K562 (cell line): Measurements from ENCODE around the gene DPM1. TPM values are rescaled to one million over a fixed set of nuclear protein-coding genes. Genes with fewer than 3 reads are reported as not detected.

Experiments
- AFF1 ChIP-seq, 2 experiments: fragments of 450-650 bp; IDR thresholded peaks; 2 replicates each; pipeline ENCODE4 v1.6.1; 2018; ENCODE audit warnings: mild to moderate bottlenecking in 2 of 2, low read depth in 1 of 2; ENCODE audit not compliant: partially characterized antibody in 2 of 2
- ASH1L ChIP-seq: fragments of 450-650 bp; IDR thresholded peaks from 2 replicates; pipeline ENCODE4 v1.6.1; 2018; ENCODE audit warnings: borderline replicate concordance, mild to moderate bottlenecking, low read depth; ENCODE audit not compliant: partially characterized antibody
- CHD2 ChIP-seq: IDR thresholded peaks from 2 replicates; pipeline ENCODE4 v1.6.1; 2011; ENCODE audit warnings: low read depth, low read length
- EP400 ChIP-seq: fragments of 450-650 bp; IDR thresholded peaks from 2 replicates; pipeline ENCODE4 v1.6.1; 2017; ENCODE audit warnings: antibody characterized with exemption, mild to moderate bottlenecking, moderate library complexity
- HLTF ChIP-seq: fragments of 450-650 bp; IDR thresholded peaks from 2 replicates; pipeline ENCODE4 v1.6.1; 2016
- KLF1 ChIP-seq: fragments of 450-650 bp; IDR thresholded peaks from 2 replicates; pipeline ENCODE4 v1.6.1; 2016; ENCODE audit warnings: missing genetic modification characterization, missing compliant biosample characterization
- MTA1 ChIP-seq: fragments of 450-650 bp; IDR thresholded peaks from 2 replicates; pipeline ENCODE4 v1.6.1; 2017; ENCODE audit warnings: borderline replicate concordance
- THAP12 ChIP-seq: fragments of 250-450 bp; sonication (Bioruptor Pico); IDR thresholded peaks from 2 replicates; pipeline ENCODE4 v1.9.0; 2021; ENCODE audit warnings: mild to moderate bottlenecking, inconsistent platforms
- WHSC1 ChIP-seq: IDR thresholded peaks from one replicate; pipeline ENCODE4 v1.6.1; 2012; ENCODE audit warnings: low read length, control low read depth, inconsistent platforms
- XRCC3 ChIP-seq: fragments of 450-650 bp; IDR thresholded peaks from 2 replicates; pipeline ENCODE4 v1.6.1; 2017; ENCODE audit warnings: mild to moderate bottlenecking, moderate library complexity
- ZBED1 ChIP-seq: IDR thresholded peaks from 2 replicates; pipeline ENCODE4 v1.6.1; 2014
- ZBTB2 ChIP-seq: fragments of 450-650 bp; IDR thresholded peaks from 2 replicates; pipeline ENCODE4 v1.6.1; 2016; ENCODE audit warnings: antibody characterized with exemption
- polyA plus RNA-seq, 8 experiments: library from polyadenylated mRNA; depleted of rRNA in 4 of 8; stranded (reverse) in 5 of 8; unstranded in 3 of 8; fragments of >200 nt; fragmentation: Nextera tagmentation in 2 of 8; fragmentation: Illumina TruSeq in 1 of 8; extraction: Ambion mirVana in 2 of 8; extraction: Trizol in 1 of 8; gene quantifications; 2 replicates each; pipeline versions ENCODE4 v1.2.1 to v1.2.3, GENCODE V29; 2011 to 2014; ENCODE audit warnings: inconsistent platforms in 1 of 8, missing spikeins in 1 of 8
- total RNA-seq, 7 experiments: library from RNA; depleted of rRNA in 6 of 7; stranded (reverse); fragments of >200 nt in 6 of 7; fragmentation: Illumina TruSeq in 2 of 7; extraction: Trizol in 2 of 7; gene quantifications; 2 replicates each; pipeline versions ENCODE4 v1.2.1 to v1.2.3, GENCODE V29; 2011 to 2021; ENCODE audit warnings: low replicate concordance in 1 of 7
- TF ChIP-seq, protein P1 (sequence below): fragments of 450-650 bp; IDR thresholded peaks from 2 replicates; pipeline ENCODE4 v1.7.0; 2016; ENCODE audit warnings: borderline replicate concordance
- TF ChIP-seq, protein P2 (sequence below), 2 experiments: fragments of 150-350 bp in 1 of 2; IDR thresholded peaks; 2 replicates each; pipeline ENCODE4 v1.6.1; 2012 to 2016; ENCODE audit warnings: low read depth in 2 of 2, low read length in 2 of 2, mild to moderate bottlenecking in 1 of 2, moderate library complexity in 1 of 2

Gene DPM1
- total and polyA plus RNA-seq, 9 of the 15 experiments (the other 6 are each of a cell fraction or from before 2014, with no cell fraction given) = 75.2 to 190 (median 153) TPM

- TF ChIP-seq ZBED1 (no peak), CHD2 (no peak), ZBTB2 (0 out of 2 replicates have a peak, but pooled peaks have one; percentile 40), HLTF (no peak), XRCC3 (no peak), WHSC1 (no peak), AFF1 (IDR thresholded peaks at IDR 0.05; ENCODE audit: low read depth in 1 of 2, partially characterized antibody in 2 of 2) (peak in 1 of 2 experiments; percentile 70), KLF1 (tag) (no peak), MTA1 (peak; percentile 64; the same call in 1 of the 2 replicates), THAP12 (CRISPR knock-in tag) (no peak), ASH1L (no peak), EP400 (peak; percentile 48; the same call in 1 of the 2 replicates)
- TF ChIP-seq, protein P1, sequence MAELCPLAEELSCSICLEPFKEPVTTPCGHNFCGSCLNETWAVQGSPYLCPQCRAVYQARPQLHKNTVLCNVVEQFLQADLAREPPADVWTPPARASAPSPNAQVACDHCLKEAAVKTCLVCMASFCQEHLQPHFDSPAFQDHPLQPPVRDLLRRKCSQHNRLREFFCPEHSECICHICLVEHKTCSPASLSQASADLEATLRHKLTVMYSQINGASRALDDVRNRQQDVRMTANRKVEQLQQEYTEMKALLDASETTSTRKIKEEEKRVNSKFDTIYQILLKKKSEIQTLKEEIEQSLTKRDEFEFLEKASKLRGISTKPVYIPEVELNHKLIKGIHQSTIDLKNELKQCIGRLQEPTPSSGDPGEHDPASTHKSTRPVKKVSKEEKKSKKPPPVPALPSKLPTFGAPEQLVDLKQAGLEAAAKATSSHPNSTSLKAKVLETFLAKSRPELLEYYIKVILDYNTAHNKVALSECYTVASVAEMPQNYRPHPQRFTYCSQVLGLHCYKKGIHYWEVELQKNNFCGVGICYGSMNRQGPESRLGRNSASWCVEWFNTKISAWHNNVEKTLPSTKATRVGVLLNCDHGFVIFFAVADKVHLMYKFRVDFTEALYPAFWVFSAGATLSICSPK = no peak
- TF ChIP-seq, protein P2, sequence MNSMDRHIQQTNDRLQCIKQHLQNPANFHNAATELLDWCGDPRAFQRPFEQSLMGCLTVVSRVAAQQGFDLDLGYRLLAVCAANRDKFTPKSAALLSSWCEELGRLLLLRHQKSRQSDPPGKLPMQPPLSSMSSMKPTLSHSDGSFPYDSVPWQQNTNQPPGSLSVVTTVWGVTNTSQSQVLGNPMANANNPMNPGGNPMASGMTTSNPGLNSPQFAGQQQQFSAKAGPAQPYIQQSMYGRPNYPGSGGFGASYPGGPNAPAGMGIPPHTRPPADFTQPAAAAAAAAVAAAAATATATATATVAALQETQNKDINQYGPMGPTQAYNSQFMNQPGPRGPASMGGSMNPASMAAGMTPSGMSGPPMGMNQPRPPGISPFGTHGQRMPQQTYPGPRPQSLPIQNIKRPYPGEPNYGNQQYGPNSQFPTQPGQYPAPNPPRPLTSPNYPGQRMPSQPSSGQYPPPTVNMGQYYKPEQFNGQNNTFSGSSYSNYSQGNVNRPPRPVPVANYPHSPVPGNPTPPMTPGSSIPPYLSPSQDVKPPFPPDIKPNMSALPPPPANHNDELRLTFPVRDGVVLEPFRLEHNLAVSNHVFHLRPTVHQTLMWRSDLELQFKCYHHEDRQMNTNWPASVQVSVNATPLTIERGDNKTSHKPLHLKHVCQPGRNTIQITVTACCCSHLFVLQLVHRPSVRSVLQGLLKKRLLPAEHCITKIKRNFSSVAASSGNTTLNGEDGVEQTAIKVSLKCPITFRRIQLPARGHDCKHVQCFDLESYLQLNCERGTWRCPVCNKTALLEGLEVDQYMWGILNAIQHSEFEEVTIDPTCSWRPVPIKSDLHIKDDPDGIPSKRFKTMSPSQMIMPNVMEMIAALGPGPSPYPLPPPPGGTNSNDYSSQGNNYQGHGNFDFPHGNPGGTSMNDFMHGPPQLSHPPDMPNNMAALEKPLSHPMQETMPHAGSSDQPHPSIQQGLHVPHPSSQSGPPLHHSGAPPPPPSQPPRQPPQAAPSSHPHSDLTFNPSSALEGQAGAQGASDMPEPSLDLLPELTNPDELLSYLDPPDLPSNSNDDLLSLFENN (IDR thresholded peaks at IDR 0.05; ENCODE audit: low read depth in 2 of 2, low read length in 2 of 2) = peak in 1 of 2 experiments; percentile 87; a peak in 2 of 4 replicates
Measured at GRCh38 chr20:50903353-50904051, 54.8 kb downstream of the DPM1 start (continued).
